Lung (tissue), 12 donors: ENCODE data around the gene RNF144A. TPM values are rescaled to one million over a fixed set of nuclear protein-coding genes. Genes with fewer than 3 reads are reported as not detected.

Experiments
- ATAC-seq: fragments of 200-7000 bp; cut with Tn5 transposase; one replicate; pipeline ENCODE4 v1.9.1; 2020; ENCODE audit warnings: moderate number of reproducible peaks; ENCODE audit not compliant: insufficient read depth, low FRiP score
- DNase-seq, 3 donors: peaks; one replicate each; pipeline ENCODE4 v3.0.0-alpha.2; 2013 to 2017
- H3K27ac ChIP-seq, 2 donors: one replicate each; pipeline ENCODE4 v1.5.1; 2013; ENCODE audit warnings: mild to moderate bottlenecking in 2 of 2, moderate library complexity in 2 of 2, control low read depth in 1 of 2, inconsistent platforms in 1 of 2, low read depth in 1 of 2, low read length in 1 of 2
- H3K27me3 ChIP-seq, 3 donors: one replicate each; pipeline ENCODE4 v1.5.1; 2013; ENCODE audit warnings: low read length in 2 of 3; ENCODE audit not compliant: control insufficient read depth in 3 of 3, insufficient read depth in 3 of 3
- H3K36me3 ChIP-seq, 4 donors: one replicate each; pipeline ENCODE4 v1.5.1; 2013; ENCODE audit warnings: low read length in 4 of 4, mild to moderate bottlenecking in 1 of 4, moderate library complexity in 1 of 4; ENCODE audit not compliant: control insufficient read depth in 4 of 4, insufficient read depth in 4 of 4
- H3K4me1 ChIP-seq, 5 donors: one replicate each; pipeline ENCODE4 v1.5.1; 2013; ENCODE audit warnings: low read length in 5 of 5, mild to moderate bottlenecking in 2 of 5, moderate library complexity in 1 of 5; ENCODE audit not compliant: control insufficient read depth in 5 of 5, insufficient read depth in 5 of 5
- H3K4me3 ChIP-seq: one replicate; pipeline ENCODE4 v1.5.1; 2013; ENCODE audit warnings: mild to moderate bottlenecking, control low read depth, moderate library complexity
- H3K9ac ChIP-seq, 2 donors: one replicate each; pipeline ENCODE4 v1.5.1; 2013; ENCODE audit warnings: low read length in 2 of 2, control low read depth in 1 of 2; ENCODE audit not compliant: insufficient read depth in 1 of 2
- H3K9me3 ChIP-seq, 4 donors: one replicate each; pipeline ENCODE4 v1.5.1; 2013; ENCODE audit warnings: low read length in 3 of 4, mild to moderate bottlenecking in 1 of 4, moderate library complexity in 1 of 4; ENCODE audit not compliant: control insufficient read depth in 4 of 4, insufficient read depth in 3 of 4
- CTCF ChIP-seq: IDR thresholded peaks from 2 replicates; pipeline ENCODE4 v1.5.1; 2012; ENCODE audit warnings: mild to moderate bottlenecking; ENCODE audit errors: control extremely low read depth, extremely low read depth
- WGBS, 2 donors: extraction: QIAGEN DNeasy Blood & Tissue Kit; methylation state at CpG; one replicate each; pipeline ENCODE4 v1.1.7; 2013; 5-methylcytosine and 5-hydroxymethylcytosine counted together
- polyA plus RNA-seq, 2 donors: library from polyadenylated mRNA; stranded (reverse); fragments of 200-250 nt; gene quantifications; one replicate each; pipeline ENCODE4 v1.2.1, GENCODE V29; 2013
- total RNA-seq, 2 donors: library from RNA; depleted of rRNA in 1 of 2; stranded (reverse); fragments of >200 nt in 1 of 2; gene quantifications; one replicate each; pipeline ENCODE4 v1.2.1, GENCODE V29; 2014 to 2021
- donor health status: control.
- donor health status: control.
- donor health status: Bipolar disorder and iron deficiency.
- donor health status: healthy.
- donor health status: DM: yes; HTN: yes; CAD: no.

Gene RNF144A
- total and polyA plus RNA-seq, 4 donors = 2.7 to 25.3 (median 5.8) TPM

GRCh38 chr2:6914828-6915227 is 2.4 kb upstream of the RNF144A start:
- Histone ChIP-seq H3K27me3 (no peaks in the 10 kb centered on the region), H3K9ac (no peak overlapping the region), H3K4me3 (no peak overlapping the region), H3K27ac (no peak overlapping the region), H3K9me3 (no peaks in the 10 kb centered on the region), H3K4me1 (peaks cover 0 to 8% (median 2%) of the 10 kb centered on the region in 5 donors), H3K36me3 (no peaks in the 10 kb centered on the region)
- 75 to 88% methylated on average over 3 of the region's 3 CpGs for WGBS, 2 donors
- DNase-seq (no peak), ATAC-seq (no peak)
- no peak for TF ChIP-seq CTCF

GRCh38 chr2:6915399-6915798 is 1.8 kb upstream of the RNF144A start:
- Histone ChIP-seq H3K27ac (no peak overlapping the region), H3K36me3 (no peaks in the 10 kb centered on the region), H3K27me3 (no peaks in the 10 kb centered on the region), H3K9ac (no peak overlapping the region), H3K4me3 (no peak overlapping the region), H3K9me3 (no peaks in the 10 kb centered on the region), H3K4me1 (peaks cover 2 to 14% (median 5%) of the 10 kb centered on the region in 5 donors)
- DNase-seq (no peak), ATAC-seq (no peak)
- 96 to 97% methylated on average over 2 of the region's 2 CpGs for WGBS, 2 donors
- no peak for TF ChIP-seq CTCF

- no peak overlapping the region for H3K4me3 ChIP-seq
- H3K9ac ChIP-seq = no peak overlapping the region
- no peak for ATAC-seq
- DNase-seq = no peak
- peaks cover 4 to 22% (median 12%) of the 10 kb centered on the region in 5 donors for H3K4me1 ChIP-seq
- TF ChIP-seq CTCF = no peak
- H3K9me3 ChIP-seq = no peaks in the 10 kb centered on the region
- 91 to 96% methylated on average over 3 of the region's 3 CpGs for WGBS, 2 donors
- H3K36me3 ChIP-seq = no peaks in the 10 kb centered on the region
- H3K27me3 ChIP-seq = no peaks in the 10 kb centered on the region
- no peak overlapping the region for H3K27ac ChIP-seq
Measured at GRCh38 chr2:6916224-6916623, 988 bp upstream of the RNF144A start.

GRCh38 chr2:6916736-6917070 is 509 bp upstream of the RNF144A start:
- TF ChIP-seq CTCF = no peak
- DNase-seq = no peak
- Histone ChIP-seq H3K4me3 (no peak overlapping the region), H3K27ac (no peak overlapping the region), H3K9ac (no peak overlapping the region), H3K36me3 (no peaks in the 10 kb centered on the region), H3K4me1 (peaks cover 8 to 27% (median 14%) of the 10 kb centered on the region in 5 donors), H3K27me3 (no peaks in the 10 kb centered on the region), H3K9me3 (no peaks in the 10 kb centered on the region)
- no peak for ATAC-seq
- WGBS, 2 donors = 57 to 58% methylated on average over 8 of the region's 8 CpGs
